Measurements from ENCODE around the gene WASL.

GRCh38 chr7:123748734-123749536 is at the start of gene WASL:
- TF ChIP-seq, protein P1, sequence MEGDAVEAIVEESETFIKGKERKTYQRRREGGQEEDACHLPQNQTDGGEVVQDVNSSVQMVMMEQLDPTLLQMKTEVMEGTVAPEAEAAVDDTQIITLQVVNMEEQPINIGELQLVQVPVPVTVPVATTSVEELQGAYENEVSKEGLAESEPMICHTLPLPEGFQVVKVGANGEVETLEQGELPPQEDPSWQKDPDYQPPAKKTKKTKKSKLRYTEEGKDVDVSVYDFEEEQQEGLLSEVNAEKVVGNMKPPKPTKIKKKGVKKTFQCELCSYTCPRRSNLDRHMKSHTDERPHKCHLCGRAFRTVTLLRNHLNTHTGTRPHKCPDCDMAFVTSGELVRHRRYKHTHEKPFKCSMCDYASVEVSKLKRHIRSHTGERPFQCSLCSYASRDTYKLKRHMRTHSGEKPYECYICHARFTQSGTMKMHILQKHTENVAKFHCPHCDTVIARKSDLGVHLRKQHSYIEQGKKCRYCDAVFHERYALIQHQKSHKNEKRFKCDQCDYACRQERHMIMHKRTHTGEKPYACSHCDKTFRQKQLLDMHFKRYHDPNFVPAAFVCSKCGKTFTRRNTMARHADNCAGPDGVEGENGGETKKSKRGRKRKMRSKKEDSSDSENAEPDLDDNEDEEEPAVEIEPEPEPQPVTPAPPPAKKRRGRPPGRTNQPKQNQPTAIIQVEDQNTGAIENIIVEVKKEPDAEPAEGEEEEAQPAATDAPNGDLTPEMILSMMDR (optimal IDR thresholded peaks at IDR 0.05 in 1 of 3, IDR thresholded peaks at IDR 0.05 in 1 of 3, conservative IDR thresholded peaks at IDR 0.05 in 1 of 3; ENCODE audit: extremely low read depth in 1 of 3, insufficient read depth in 2 of 3, low read length in 3 of 3) = no peak
- no peak for TF ChIP-seq EZH2 (IDR thresholded peaks at IDR 0.05; ENCODE audit: low read length)
